GM10266 (cell line): ENCODE data around the gene GSG1L.

Experiments used
- DNase-seq: peaks from one replicate; pipeline ENCODE4 v3.0.0; 2012; ENCODE audit errors: extremely low spot score
- CTCF ChIP-seq: IDR thresholded peaks from 2 replicates; pipeline ENCODE4 v1.5.1; 2012; ENCODE audit warnings: mild to moderate bottlenecking, low read depth; ENCODE audit not compliant: control insufficient read depth, insufficient read depth; ENCODE audit errors: missing control alignments

Gene GSG1L

GRCh38 chr16:28014851-28015250 lies 48.7 kb downstream of the GSG1L start:
- DNase-seq: no peak
- no peak for TF ChIP-seq CTCF

GRCh38 chr16:28013878-28014277 lies 49.6 kb downstream of the GSG1L start:
- no peak for TF ChIP-seq CTCF
- DNase-seq: no peak

GRCh38 chr16:28013392-28013791 lies 50.1 kb downstream of the GSG1L start:
- TF ChIP-seq CTCF: no peak
- DNase-seq: no peak

GRCh38 chr16:28011971-28012445 lies 51.5 kb downstream of the GSG1L start:
- TF ChIP-seq CTCF: no peak
- no peak for DNase-seq

GRCh38 chr16:28011223-28011622 lies 52.3 kb downstream of the GSG1L start:
- no peak for TF ChIP-seq CTCF
- no peak for DNase-seq

GRCh38 chr16:28010671-28011070 lies 52.8 kb downstream of the GSG1L start:
- no peak for DNase-seq
- TF ChIP-seq CTCF: no peak

GRCh38 chr16:28009586-28010373 lies 53.7 kb downstream of the GSG1L start:
- no peak for TF ChIP-seq CTCF

More at GRCh38 chr16:28009586-28010373, 53.7 kb downstream of the GSG1L start:
- no peak for DNase-seq
